Stomach (tissue), 4 donors: ENCODE measurements around the gene CBX8.

Source experiments
- CTCF ChIP-seq, 7 experiments: fragments of 450-650 bp in 4 of 7; fragments of 200-600 bp in 3 of 7; sonication (generic) in 3 of 7; IDR thresholded peaks; one replicate each; pipeline ENCODE4 v1.5.1; 2016 to 2019; ENCODE audit warnings: antibody characterized with exemption in 7 of 7, control low read depth in 2 of 7, mild to moderate bottlenecking in 1 of 7
- POLR2A ChIP-seq, 4 donors: fragments of 450-650 bp; IDR thresholded peaks; one replicate each; pipeline ENCODE4 v1.6.1; 2016; ENCODE audit warnings: antibody characterized with exemption in 4 of 4, control low read depth in 2 of 4, mild to moderate bottlenecking in 1 of 4, moderate library complexity in 1 of 4

- TF ChIP-seq POLR2A (IDR thresholded peaks at IDR 0.05) (no peak), CTCF (IDR thresholded peaks at IDR 0.05) (no peak)
Measured at GRCh38 chr17:79811868-79812352, 15.0 kb upstream of the CBX8 start.
